Left renal pelvis (tissue), 4 donors: ENCODE data around the gene RAB5IF. TPM values are rescaled to one million over a fixed set of nuclear protein-coding genes. Genes with fewer than 3 reads are reported as not detected.
"Not testable (repeated sequence)": the region's sequence is repeated elsewhere in the genome, so short reads cannot be mapped to it uniquely, and the experiment has no call there.

Source experiments
- DNase-seq, 4 donors: peaks; one replicate each; pipeline ENCODE4 v3.0.0-alpha.2; 2013; ENCODE audit warnings: low read depth in 4 of 4, low spot score in 3 of 4
- polyA plus RNA-seq, 4 donors: library from polyadenylated mRNA; unstranded; fragments of 120-200 nt; gene quantifications; one replicate each; pipeline ENCODE4 v1.2.1, GENCODE V29; 2013; ENCODE audit not compliant: insufficient read length in 4 of 4

The RAB5IF gene
- polyA plus RNA-seq, 4 donors = 46.0 to 66.3 (median 56.6) TPM

GRCh38 chr20:36628076-36628475, 22.5 kb downstream of the RAB5IF start:
- no peak for DNase-seq

DNA sequence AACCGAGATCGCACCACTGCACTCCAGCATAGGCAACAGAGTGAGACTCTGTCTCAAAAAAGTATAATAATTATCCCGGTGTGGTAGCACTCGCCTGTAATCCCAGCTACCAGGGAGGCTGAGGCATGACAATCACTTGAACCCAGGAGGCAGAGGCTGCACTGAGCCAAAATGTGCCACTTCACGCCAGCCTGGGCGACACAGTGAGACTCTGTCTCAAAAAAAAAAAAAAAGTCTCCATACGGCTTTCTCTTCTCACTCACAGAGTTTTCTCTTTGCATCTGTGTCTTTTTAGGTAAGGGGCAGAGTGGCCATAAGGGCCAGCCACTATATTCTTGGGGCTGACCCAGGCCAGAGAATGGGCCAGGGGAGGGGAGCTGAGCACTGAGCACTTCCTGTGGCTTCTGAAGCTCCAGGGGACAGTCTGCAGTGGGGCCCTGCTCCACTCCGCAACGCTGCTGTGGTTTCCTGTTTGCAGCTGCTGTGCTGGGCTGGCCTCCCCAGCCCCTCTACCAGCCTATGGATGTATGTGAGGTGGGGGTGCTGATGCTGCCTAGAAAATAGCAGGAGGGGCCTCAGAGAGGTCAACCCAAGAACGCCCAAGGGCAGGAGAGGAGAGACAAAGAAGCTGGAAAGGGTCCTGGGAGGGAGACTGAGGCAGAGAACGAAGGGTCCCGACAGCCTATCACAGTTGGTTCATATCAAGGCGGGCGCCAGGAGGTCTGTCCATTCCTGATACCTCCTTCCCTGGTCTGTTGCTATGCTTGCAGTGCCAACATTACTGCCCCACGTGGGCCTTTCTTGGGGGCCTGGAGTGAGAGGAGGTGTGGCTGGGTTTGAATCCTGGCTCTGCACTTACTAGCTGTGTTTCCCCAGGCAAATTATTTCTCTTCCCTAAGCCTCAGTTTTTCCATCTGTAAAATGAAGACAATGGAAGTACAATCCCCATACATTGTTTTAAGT, 24.4 kb downstream of the RAB5IF start:
- DNase-seq = no peak

DNA sequence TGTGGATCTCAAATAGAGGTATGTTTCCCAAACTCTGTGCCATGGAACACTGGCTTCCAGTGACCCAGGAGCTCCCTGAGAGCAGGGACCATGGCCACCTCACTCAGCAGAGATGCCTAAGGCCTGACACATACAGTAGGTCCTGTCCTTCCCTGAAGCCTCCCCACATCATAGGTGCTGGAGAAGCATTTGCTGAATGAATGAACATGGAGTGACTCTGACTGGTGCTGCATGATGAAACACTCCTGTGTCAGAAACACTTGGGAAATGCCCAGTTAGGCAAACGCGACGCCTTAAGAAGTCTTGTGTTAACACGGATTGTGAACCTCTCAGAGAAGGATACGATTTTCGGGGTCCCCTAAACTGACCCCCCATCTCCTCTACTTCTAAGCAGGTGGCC, 26.1 kb downstream of the RAB5IF start:
- no peak for DNase-seq

GRCh38 chr20:36632147-36632486, 26.5 kb downstream of the RAB5IF start:
- DNase-seq = no peak

- no peak for DNase-seq
These were observed 27.1 kb downstream of the RAB5IF start for GRCh38 chr20:36632487-36633284.

GRCh38 chr20:36633285-36633772, 27.8 kb downstream of the RAB5IF start:
- no peak for DNase-seq

- no peak for DNase-seq
These were observed 28.8 kb downstream of the RAB5IF start for GRCh38 chr20:36634342-36634741.

DNA sequence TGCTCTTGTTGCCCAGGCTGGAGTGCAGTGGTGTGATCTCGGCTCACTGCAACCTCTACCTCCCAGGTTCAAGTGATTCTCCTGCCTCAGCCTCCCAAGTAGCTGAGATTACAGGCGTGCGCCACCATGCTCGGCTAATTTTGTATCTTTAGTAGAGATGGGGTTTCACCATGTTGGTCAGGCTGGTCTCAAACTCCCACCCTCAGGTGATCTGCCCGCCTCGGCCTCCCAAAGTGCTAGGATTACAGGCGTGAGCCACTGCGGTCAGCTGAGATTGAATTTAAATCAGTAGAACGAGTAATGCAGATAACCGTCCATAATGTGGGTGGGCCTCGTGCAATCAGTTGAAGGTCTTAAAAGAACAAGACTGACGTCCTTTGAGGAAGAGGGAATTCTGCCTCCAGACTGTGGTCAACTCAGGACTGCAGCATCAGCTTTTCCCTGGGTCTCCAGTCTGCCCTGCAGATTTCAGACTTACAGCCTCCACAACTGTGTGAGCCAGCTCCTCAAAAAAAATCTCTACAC, 33.4 kb downstream of the RAB5IF start:
- not testable (repeated sequence) for DNase-seq

- DNase-seq = no peak
These were observed 35.9 kb downstream of the RAB5IF start for GRCh38 chr20:36641506-36641843.

DNA sequence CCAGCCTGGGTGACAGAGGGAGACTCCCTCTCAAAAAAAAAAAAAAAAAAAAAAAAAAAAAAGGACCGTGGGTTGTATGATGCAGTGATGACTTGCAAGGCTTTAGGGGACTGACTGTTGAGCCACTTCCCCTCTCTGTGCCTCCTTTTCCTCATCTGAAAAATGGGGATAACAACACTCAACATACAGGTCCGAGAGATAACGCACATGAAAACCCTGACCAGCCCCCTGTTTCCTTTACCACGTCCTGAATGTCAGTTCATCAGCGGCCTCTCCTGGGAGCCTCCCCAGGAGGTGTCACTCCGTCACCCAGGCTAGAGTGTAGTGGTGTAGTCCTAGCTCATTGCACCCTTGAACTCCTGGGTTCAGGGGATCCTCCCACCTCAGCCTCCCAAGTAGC, 36.6 kb downstream of the RAB5IF start:
- no peak for DNase-seq

DNA sequence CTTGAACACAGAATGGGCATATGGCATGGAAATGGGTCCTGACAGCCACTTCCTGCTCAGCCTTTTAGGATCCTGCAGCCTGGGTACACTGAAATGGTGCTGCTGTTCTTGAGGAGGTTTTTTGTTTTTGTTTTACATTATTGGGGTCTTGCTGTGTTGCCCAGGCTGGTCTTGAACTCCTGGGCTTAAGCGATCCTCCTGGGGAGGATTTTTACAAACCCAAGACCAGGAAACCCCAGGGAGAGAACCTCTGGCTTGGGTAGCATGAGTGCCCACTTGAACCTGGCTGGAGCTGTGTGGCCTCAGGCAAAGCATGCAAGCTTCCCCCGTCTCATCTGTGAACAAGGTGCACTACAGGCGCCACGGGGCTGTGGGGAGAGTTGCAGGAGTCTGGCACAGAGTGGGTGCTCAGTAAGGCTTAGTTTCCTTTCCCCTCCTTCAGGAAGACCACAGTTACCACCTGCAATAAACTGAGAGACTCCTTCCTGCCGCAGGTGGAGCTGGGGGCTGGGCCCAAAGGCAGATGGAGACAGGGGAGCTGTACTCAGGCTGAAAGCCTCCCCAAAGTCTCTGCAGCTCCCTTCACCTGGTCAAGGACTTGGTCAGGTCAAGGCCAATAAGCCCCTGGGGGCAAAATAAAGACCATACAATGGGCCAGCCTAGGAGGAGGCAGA, 38.6 kb downstream of the RAB5IF start:
- no peak for DNase-seq

DNA sequence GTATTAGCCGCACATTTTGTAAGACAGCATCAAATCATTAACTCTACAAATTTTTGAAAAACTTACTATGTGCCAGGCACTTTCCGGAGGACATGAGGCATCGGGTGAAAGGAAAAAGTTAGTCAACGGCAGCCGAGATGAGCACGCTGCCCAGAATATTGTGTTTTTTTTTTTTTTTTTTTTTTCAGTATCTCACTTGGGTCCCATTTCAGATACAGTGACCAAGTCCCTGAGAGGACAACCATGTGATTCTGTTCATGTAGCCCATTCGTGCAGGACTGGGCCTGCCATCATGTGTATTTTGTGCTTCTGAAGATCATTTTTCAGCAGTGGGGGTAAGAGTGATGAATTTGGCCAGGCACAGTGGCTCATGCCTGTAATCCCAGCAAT, 39.1 kb downstream of the RAB5IF start:
- no peak for DNase-seq

GRCh38 chr20:36645353-36645752, 39.8 kb downstream of the RAB5IF start:
- no peak for DNase-seq

- DNase-seq = no peak
These were observed 40.4 kb downstream of the RAB5IF start, which contains the start of gene SLA2 for GRCh38 chr20:36645998-36646397. Gene SLA2 (minus strand): TSS chr20:36646196. CDS start chr20:36641335, 4,861 bp downstream.

GRCh38 chr20:36646678-36647077, 41.1 kb downstream of the RAB5IF start:
- DNase-seq = no peak

DNA sequence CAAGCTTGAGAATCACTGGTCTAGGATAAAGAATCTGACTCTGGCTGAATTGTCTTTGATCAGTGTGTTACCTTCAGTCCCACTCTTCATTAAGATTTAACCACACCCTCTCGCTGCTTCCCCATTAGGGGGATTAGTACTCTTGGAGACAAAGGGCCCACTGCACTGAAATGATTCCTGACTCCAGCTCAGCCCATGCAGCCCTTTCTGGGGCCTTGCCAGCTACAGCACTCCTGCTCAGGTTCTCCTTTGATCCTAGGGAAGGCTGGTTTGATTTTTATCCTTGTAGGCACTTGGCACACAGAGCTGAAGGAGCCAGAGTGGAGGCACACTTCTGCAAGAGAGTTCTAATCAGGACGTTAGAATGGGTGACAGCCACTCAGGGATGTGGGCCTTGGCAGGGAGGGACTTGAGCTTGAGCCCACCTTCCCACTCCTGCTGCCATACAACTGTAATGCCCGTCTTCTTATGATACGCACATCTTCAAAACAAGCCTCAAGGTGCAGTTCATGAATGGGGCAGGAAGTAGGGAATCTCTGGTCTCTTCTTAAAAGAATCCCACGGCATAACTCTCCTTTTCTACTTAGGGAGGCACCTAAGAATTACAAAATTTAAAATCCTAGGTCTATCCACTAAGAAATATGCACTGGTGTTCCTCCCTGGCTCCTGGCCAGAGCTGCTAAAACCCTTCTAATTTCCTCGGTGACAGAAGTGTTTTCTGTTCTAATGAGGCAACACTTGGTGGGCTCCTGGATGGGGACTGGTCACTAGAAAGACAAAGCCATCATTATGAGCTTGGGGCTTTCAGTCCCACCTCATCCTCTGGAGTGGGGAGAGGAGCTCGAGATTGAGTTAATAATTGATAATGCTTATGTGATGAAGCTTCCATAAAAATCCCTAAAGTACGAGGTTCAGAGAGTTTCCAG, 41.9 kb downstream of the RAB5IF start:
- DNase-seq = no peak

- no peak for DNase-seq
These were observed 47.9 kb downstream of the RAB5IF start for GRCh38 chr20:36653456-36653855.

DNA sequence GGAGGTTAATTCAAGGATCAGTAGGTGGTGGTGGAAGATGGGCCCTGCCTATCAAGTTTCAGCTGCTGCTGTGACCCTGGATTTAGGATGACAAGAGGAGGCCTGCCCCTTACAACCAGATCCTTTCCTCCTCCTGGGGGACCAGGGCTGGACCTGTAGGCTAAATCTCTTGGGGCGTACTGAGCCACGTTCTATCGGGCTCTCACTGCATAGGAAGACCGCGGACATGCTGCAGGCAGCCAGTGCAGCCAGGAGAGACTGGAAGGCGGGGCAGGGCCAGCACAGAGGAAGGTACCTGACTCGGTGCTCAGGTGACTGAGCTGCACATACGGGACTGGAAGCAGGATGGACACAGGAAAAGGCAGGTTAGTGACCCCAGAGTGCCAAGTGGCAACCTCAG, 48.9 kb downstream of the RAB5IF start:
- no peak for DNase-seq

GRCh38 chr20:36655004-36655403, 49.4 kb downstream of the RAB5IF start:
- no peak for DNase-seq

DNA sequence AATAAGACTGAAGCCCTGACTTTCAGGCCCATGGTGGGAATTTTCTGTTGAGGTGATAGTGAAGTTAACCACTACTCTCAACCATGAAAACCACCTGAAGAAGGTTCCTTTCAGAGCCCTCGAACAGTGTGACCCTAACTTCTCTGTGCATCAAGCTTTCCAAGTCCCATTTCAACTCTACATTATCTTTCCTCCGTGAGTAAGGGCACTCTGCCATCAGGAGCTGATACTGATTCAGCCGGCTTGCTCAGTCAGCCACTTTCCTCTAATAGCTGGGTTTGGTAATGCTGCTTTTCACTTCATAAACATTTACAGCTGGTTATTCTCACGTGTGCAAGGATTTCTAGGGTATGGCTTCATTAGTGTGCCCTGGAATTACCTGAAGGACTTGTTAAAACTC, 51.2 kb downstream of the RAB5IF start:
- no peak for DNase-seq
